Measurements from ENCODE around the gene GRID1. TPM values are rescaled to one million over a fixed set of nuclear protein-coding genes. Genes with fewer than 3 reads are reported as not detected.
"Not testable (repeated sequence)": the region's sequence is repeated elsewhere in the genome, so short reads cannot be mapped to it uniquely, and the experiment has no call there.

The GRID1 gene
- total RNA-seq, 2 experiments from 2014 or later: not detected

DNA sequence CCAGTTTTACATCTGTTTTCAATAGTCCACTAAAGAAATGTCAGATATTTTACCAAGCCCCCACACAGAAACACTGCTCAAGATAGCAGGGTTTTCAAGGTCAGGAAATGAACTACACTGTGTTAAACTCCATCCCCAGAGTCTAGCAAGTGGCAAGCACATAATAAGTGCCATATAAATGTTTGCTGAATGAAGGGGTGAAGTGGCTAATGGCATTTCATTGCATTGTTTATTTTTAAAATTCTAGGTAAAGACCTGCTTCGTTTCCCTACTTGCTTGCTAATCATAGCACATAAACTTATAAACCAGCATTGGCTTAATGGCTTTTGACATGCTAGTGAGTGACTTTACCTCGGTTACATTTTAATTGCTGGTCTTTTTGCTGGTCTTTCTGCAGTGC is 322.6 kb downstream of the GRID1 start:
- DNase-seq (no peak), ATAC-seq (ENCODE audit: low read depth) (no peak)
- Mint-ChIP-seq H3K4me1 (peaks cover 11% of the 10 kb centered on the region), H3K4me3 (no peak overlapping the region), H3K27ac (no peak overlapping the region), H3K9me3 (no peaks in the 10 kb centered on the region), H3K27me3 (peaks cover 12% of the 10 kb centered on the region), H3K36me3 (no peaks in the 10 kb centered on the region)
- POLR2A ChIA-PET: no interaction called here

GRCh38 chr10:86043236-86043635 is 323.4 kb downstream of the GRID1 start:
- Mint-ChIP-seq H3K36me3 (no peaks in the 10 kb centered on the region), H3K9me3 (no peaks in the 10 kb centered on the region), H3K4me3 (no peak overlapping the region), H3K27ac (no peak overlapping the region), H3K27me3 (peaks cover 11% of the 10 kb centered on the region), H3K4me1 (peaks cover 11% of the 10 kb centered on the region)
- POLR2A ChIA-PET: no interaction called here
- ATAC-seq (ENCODE audit: low read depth) (no peak), DNase-seq (no peak)

- Mint-ChIP-seq H3K4me3 (no peak overlapping the region), H3K9me3 (no peaks in the 10 kb centered on the region), H3K36me3 (no peaks in the 10 kb centered on the region), H3K4me1 (peaks cover 5% of the 10 kb centered on the region), H3K27ac (no peak overlapping the region), H3K27me3 (peaks cover 11% of the 10 kb centered on the region)
- no peak for ATAC-seq (ENCODE audit: low read depth)
- DNase-seq: no peak
- POLR2A ChIA-PET: no interaction called here
Observed at GRCh38 chr10:86042161-86042560, 324.4 kb downstream of the GRID1 start.

DNA sequence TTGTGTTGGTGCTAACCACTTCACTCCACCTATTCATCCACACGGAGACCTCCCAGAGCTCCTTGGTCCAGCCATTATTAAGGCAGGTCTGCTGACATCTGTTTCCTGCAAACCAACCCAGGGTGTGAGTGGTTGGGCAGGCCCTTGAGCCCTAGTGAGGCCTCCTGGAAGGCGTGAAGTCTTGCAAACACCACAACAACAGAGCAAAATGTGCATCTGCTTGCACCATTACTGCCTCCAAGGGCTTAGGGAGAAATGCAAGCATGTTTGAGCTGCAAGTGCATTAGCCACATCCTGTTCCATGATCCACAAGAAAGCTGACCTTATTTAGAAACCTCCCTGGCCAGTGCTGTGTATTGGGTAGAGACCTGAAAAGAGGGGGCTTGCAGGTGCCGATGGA is 325.5 kb downstream of the GRID1 start:
- H3K36me3 Mint-ChIP-seq: no peaks in the 10 kb centered on the region
- H3K9me3 Mint-ChIP-seq: no peaks in the 10 kb centered on the region
- no peak overlapping the region for H3K27ac Mint-ChIP-seq
- H3K4me1 Mint-ChIP-seq: peaks cover 2% of the 10 kb centered on the region
- DNase-seq (no peak), ATAC-seq (ENCODE audit: low read depth) (no peak)
- no peak overlapping the region for H3K4me3 Mint-ChIP-seq
- peaks cover 3% of the 10 kb centered on the region for H3K27me3 Mint-ChIP-seq
- POLR2A ChIA-PET: no interaction called here

DNA sequence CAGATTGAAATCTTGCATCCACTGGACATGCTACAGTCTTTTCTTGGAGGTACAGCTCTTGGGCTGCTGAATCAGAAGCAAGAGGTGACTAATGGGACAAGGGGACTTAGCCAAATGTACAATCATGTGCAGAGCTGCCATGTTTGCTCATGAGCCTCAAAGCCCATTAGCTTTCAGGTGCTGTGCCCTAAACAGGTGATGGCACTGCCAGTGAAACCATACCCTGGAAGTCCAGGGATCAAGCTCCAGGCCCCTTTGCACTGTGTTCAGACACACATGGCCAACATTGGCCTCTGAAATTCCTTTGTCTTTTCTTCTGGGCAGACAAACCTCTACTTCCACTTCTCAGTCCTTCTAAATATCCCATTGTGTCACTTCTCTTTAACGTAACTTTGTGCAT is 328.2 kb downstream of the GRID1 start:
- Mint-ChIP-seq H3K36me3 (no peaks in the 10 kb centered on the region), H3K27ac (no peak overlapping the region), H3K4me1 (peaks cover 2% of the 10 kb centered on the region), H3K4me3 (no peak overlapping the region), H3K9me3 (no peaks in the 10 kb centered on the region), H3K27me3 (peaks cover 4% of the 10 kb centered on the region)
- no peak for DNase-seq
- ATAC-seq (ENCODE audit: low read depth): no peak
- POLR2A ChIA-PET: no interaction called here

- no peak for ATAC-seq (ENCODE audit: low read depth)
- H3K4me1 Mint-ChIP-seq: peaks cover 2% of the 10 kb centered on the region
- H3K27me3 Mint-ChIP-seq: peaks cover 5% of the 10 kb centered on the region
- no peaks in the 10 kb centered on the region for H3K36me3 Mint-ChIP-seq
- H3K4me3 Mint-ChIP-seq: no peak overlapping the region
- DNase-seq: no peak
- POLR2A ChIA-PET: no interaction called here
- H3K9me3 Mint-ChIP-seq: no peaks in the 10 kb centered on the region
- no peak overlapping the region for H3K27ac Mint-ChIP-seq
Observed at GRCh38 chr10:86037096-86037495, 329.5 kb downstream of the GRID1 start.

- peaks cover 6% of the 10 kb centered on the region for H3K27me3 Mint-ChIP-seq
- POLR2A ChIA-PET: no interaction called here
- no peak overlapping the region for H3K4me3 Mint-ChIP-seq
Observed at GRCh38 chr10:86036544-86036831, 330.1 kb downstream of the GRID1 start.

DNA sequence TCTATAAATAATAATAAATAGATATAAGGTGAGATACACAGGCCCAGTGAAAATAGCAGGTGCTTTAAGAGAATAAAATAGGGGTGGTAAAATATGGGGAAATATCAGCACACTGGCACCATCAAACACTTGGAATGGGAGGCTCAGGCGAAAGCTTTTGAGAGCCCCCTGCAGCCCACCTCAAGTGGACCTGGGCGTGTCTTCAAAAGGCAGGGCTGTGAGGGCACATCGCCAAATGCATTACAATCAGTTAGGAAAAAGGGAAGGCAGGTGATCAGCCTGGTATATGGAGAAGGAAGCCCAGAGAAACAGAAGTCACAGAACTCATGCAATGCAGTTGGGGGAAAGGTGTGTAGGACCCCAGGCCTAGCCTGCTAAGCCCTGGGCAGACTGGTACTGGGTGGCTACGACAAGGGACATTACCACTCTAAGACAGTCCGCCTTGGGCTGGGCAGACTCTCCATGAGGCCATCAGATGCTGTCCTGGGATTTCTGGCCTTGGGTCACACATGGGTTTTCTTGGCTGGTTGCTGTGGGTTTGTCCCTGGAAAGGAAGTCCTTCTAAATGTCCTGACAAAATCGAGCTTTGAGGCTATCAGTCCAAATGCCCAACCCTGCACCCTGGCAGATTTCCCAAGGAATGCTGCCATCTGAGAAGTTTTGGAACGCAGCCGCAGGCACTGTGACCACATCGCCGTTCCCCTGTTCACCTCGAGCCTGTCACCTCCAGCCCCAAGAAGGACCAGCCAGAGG is 330.6 kb downstream of the GRID1 start:
- H3K27me3 Mint-ChIP-seq: peaks cover 7% of the 10 kb centered on the region
- H3K36me3 Mint-ChIP-seq: no peaks in the 10 kb centered on the region
- DNase-seq (no peak), ATAC-seq (ENCODE audit: low read depth) (no peak)
- H3K27ac Mint-ChIP-seq: no peak overlapping the region
- POLR2A ChIA-PET: no interaction called here
- no peak overlapping the region for H3K4me3 Mint-ChIP-seq
- H3K4me1 Mint-ChIP-seq: peaks cover under 1% of the 10 kb centered on the region
- peaks cover 3% of the 10 kb centered on the region for H3K9me3 Mint-ChIP-seq

More at GRCh38 chr10:86036544-86036831, 330.1 kb downstream of the GRID1 start:
- H3K9me3 Mint-ChIP-seq: no peaks in the 10 kb centered on the region
- H3K27ac Mint-ChIP-seq: no peak overlapping the region
- ATAC-seq (ENCODE audit: low read depth) (no peak), DNase-seq (no peak)
- H3K4me1 Mint-ChIP-seq: peaks cover 2% of the 10 kb centered on the region
- H3K36me3 Mint-ChIP-seq: no peaks in the 10 kb centered on the region

DNA sequence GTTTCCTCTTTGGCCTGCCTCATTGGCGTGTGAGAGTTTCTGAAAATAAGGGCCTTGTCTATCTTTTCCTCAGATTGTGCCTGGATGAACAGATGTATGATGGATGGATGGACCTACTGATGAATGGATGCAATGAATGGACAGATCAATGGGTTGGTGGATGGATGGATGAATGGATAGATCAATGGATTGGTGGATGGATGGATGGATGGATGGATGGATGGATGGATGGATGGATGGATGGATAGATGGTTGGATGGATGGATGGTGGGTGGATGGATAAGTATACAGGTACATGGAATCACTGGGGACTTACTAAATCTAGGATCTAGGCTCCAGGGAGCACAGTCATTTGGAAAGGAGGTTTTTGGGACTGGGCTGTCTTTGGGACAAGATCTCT is 331.9 kb downstream of the GRID1 start:
- Mint-ChIP-seq H3K27ac (no peak overlapping the region), H3K4me3 (no peak overlapping the region), H3K9me3 (peaks cover 5% of the 10 kb centered on the region), H3K27me3 (peaks cover 5% of the 10 kb centered on the region), H3K4me1 (no peaks in the 10 kb centered on the region), H3K36me3 (no peaks in the 10 kb centered on the region)
- POLR2A ChIA-PET: no interaction called here
- no peak for DNase-seq
- no peak for ATAC-seq (ENCODE audit: low read depth)

- Mint-ChIP-seq H3K36me3 (no peaks in the 10 kb centered on the region), H3K4me1 (no peaks in the 10 kb centered on the region), H3K4me3 (no peak overlapping the region), H3K27ac (no peak overlapping the region), H3K9me3 (peaks cover 5% of the 10 kb centered on the region), H3K27me3 (peaks cover 5% of the 10 kb centered on the region)
- no peak for DNase-seq
- ATAC-seq (ENCODE audit: low read depth): no peak
- POLR2A ChIA-PET: no interaction called here
Observed at GRCh38 chr10:86033581-86033980, 333.0 kb downstream of the GRID1 start.

- H3K4me1 Mint-ChIP-seq; H3K36me3 Mint-ChIP-seq; H3K27ac Mint-ChIP-seq; H3K27me3 Mint-ChIP-seq; POLR2A ChIA-PET; H3K4me3 Mint-ChIP-seq; DNase-seq; ATAC-seq (ENCODE audit: low read depth); H3K9me3 Mint-ChIP-seq: not testable (repeated sequence)
Observed at GRCh38 chr10:86032087-86032486, 334.5 kb downstream of the GRID1 start.

GRCh38 chr10:86030312-86030711 is 336.3 kb downstream of the GRID1 start:
- Mint-ChIP-seq H3K4me1 (no peaks in the 10 kb centered on the region), H3K36me3 (no peaks in the 10 kb centered on the region), H3K9me3 (peaks cover 5% of the 10 kb centered on the region), H3K27me3 (peaks cover 5% of the 10 kb centered on the region), H3K27ac (no peak overlapping the region), H3K4me3 (no peak overlapping the region)
- ATAC-seq (ENCODE audit: low read depth) (no peak), DNase-seq (no peak)
- POLR2A ChIA-PET: no interaction called here

DNA sequence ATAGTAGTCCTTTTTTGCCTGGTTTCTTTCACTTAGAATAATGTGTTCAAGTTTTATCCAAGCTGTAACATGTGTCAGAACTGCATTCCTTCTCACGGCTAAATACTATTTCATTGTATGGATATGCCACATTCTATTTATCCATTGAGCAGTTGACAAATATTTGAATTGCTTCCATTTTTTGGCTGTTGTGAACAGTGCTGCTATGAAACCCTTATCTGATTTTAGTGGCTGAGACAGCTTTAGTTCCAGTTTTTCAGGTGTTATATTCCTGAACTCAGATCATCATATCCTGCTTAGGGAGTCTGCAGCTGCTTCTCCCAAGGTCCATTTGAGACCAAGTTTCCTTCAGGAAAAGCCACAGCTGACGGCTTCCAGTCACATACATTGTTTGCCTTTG is 339.2 kb downstream of the GRID1 start:
- H3K4me1 Mint-ChIP-seq: no peaks in the 10 kb centered on the region
- H3K36me3 Mint-ChIP-seq: no peaks in the 10 kb centered on the region

GRCh38 chr10:86025509-86025908 is 341.1 kb downstream of the GRID1 start:
- DNase-seq (no peak), ATAC-seq (ENCODE audit: low read depth) (no peak)
- no peak overlapping the region for H3K27ac Mint-ChIP-seq
- no peaks in the 10 kb centered on the region for H3K36me3 Mint-ChIP-seq
- no peaks in the 10 kb centered on the region for H3K4me1 Mint-ChIP-seq
- no peaks in the 10 kb centered on the region for H3K9me3 Mint-ChIP-seq
- POLR2A ChIA-PET: no interaction called here
- H3K4me3 Mint-ChIP-seq: no peak overlapping the region
- H3K27me3 Mint-ChIP-seq: no peaks in the 10 kb centered on the region

More for the DNA sequence above, 339.2 kb downstream of the GRID1 start:
- POLR2A ChIA-PET: no interaction called here
- Mint-ChIP-seq H3K27me3 (peaks cover 2% of the 10 kb centered on the region), H3K27ac (no peak overlapping the region), H3K4me3 (no peak overlapping the region), H3K9me3 (peaks cover 5% of the 10 kb centered on the region)
- DNase-seq (no peak), ATAC-seq (ENCODE audit: low read depth) (no peak)

All from activated naive CD8-positive, alpha-beta T cell treated with anti-CD3 and anti-CD28 coated beads, Interleukin-2, amount 10 ng/mL, durations not matched to agents 7 days and 5 days (primary cell).